Retina (tissue), 1 donor: ENCODE measurements around the gene TMEM178A.

Experiments used
- DNase-seq: peaks from one replicate; pipeline ENCODE4 v3.0.0-alpha.2; 2016

TMEM178A gene

GRCh38 chr2:39762448-39762847, 96.7 kb downstream of the TMEM178A start:
- no peak for DNase-seq
